Osteoblast (primary cell): ENCODE measurements around the gene KCNIP3. TPM values are rescaled to one million over a fixed set of nuclear protein-coding genes. Genes with fewer than 3 reads are reported as not detected.
"Not testable (repeated sequence)": the region's sequence is repeated elsewhere in the genome, so short reads cannot be mapped to it uniquely, and the experiment has no call there.

Experiments used
- DNase-seq: peaks from one replicate; pipeline ENCODE4 v3.0.0; 2011; ENCODE audit warnings: low spot score, mixed read lengths; ENCODE audit not compliant: insufficient read length; ENCODE audit errors: missing footprints
- H2AFZ ChIP-seq: 2 replicates; pipeline ENCODE4 v1.6.0; 2011; ENCODE audit warnings: mild to moderate bottlenecking, low read length
- H3K27ac ChIP-seq: 2 replicates; pipeline ENCODE4 v1.5.1; 2011; ENCODE audit warnings: mild to moderate bottlenecking, low read depth, low read length, moderate library complexity
- H3K27me3 ChIP-seq: 2 replicates; pipeline ENCODE4 v1.6.0; 2012; ENCODE audit warnings: mild to moderate bottlenecking, control low read depth, inconsistent platforms, low read length, moderate library complexity; ENCODE audit not compliant: insufficient read depth
- H3K36me3 ChIP-seq: 2 replicates; pipeline ENCODE4 v1.5.1; 2011; ENCODE audit warnings: mild to moderate bottlenecking, low read length, control low read depth, moderate library complexity; ENCODE audit not compliant: insufficient read depth
- H3K4me1 ChIP-seq: 2 replicates; pipeline ENCODE4 v1.5.1; 2011; ENCODE audit warnings: mild to moderate bottlenecking, low read length, control low read depth, moderate library complexity; ENCODE audit not compliant: insufficient read depth
- H3K4me2 ChIP-seq: 2 replicates; pipeline ENCODE4 v1.6.0; 2011; ENCODE audit warnings: mild to moderate bottlenecking, low read length; ENCODE audit not compliant: insufficient read depth
- H3K4me3 ChIP-seq: fragments of 200-600 bp; sonication (generic); 3 replicates; pipeline ENCODE4 v1.5.1; 2012; ENCODE audit warnings: mild to moderate bottlenecking, low read length, inconsistent platforms; ENCODE audit not compliant: insufficient read depth
- H3K79me2 ChIP-seq: 2 replicates; pipeline ENCODE4 v1.6.0; 2012; ENCODE audit warnings: mild to moderate bottlenecking, low read length, control low read depth, inconsistent platforms; ENCODE audit not compliant: insufficient read depth
- H3K9me3 ChIP-seq: 2 replicates; pipeline ENCODE4 v1.5.1; 2011; ENCODE audit warnings: low read depth, low read length, control low read depth
- H4K20me1 ChIP-seq: 2 replicates; pipeline ENCODE4 v1.6.0; 2012; ENCODE audit warnings: mild to moderate bottlenecking, low read length, control low read depth; ENCODE audit not compliant: insufficient read depth
- CTCF ChIP-seq: IDR thresholded peaks from 2 replicates; pipeline ENCODE4 v1.5.1; 2011; ENCODE audit warnings: mild to moderate bottlenecking, low read depth, low read length, moderate library complexity; ENCODE audit errors: extremely low read depth
- total RNA-seq: library from RNA; depleted of rRNA; stranded (reverse); fragments of >200 nt; gene quantifications from 2 replicates; pipeline ENCODE4 v1.2.3, GENCODE V29; 2012

Gene KCNIP3
- total RNA-seq, 1 donor = under 0.01 TPM

GRCh38 chr2:95377216-95378123 is 80.3 kb downstream of the KCNIP3 start:
- Histone ChIP-seq H3K27me3 (no peaks in the 10 kb centered on the region), H3K4me1 (no peaks in the 10 kb centered on the region), H3K9me3 (no peaks in the 10 kb centered on the region), H3K4me2 (no peak overlapping the region), H3K27ac (no peak overlapping the region), H3K79me2 (no peaks in the 10 kb centered on the region), H2AFZ (no peak overlapping the region), H3K36me3 (no peaks in the 10 kb centered on the region), H4K20me1 (no peaks in the 10 kb centered on the region), H3K4me3 (no peak overlapping the region)
- no peak for TF ChIP-seq CTCF
- DNase-seq = no peak

GRCh38 chr2:95378281-95378680 is 81.1 kb downstream of the KCNIP3 start:
- not testable (repeated sequence) for H3K79me2 ChIP-seq, H3K9me3 ChIP-seq, H4K20me1 ChIP-seq, H3K4me2 ChIP-seq, H3K36me3 ChIP-seq, H3K27ac ChIP-seq, H3K4me3 ChIP-seq, H2AFZ ChIP-seq, DNase-seq, H3K27me3 ChIP-seq, H3K4me1 ChIP-seq

GRCh38 chr2:95379371-95379831 is 82.3 kb downstream of the KCNIP3 start:
- Histone ChIP-seq H3K79me2 (no peaks in the 10 kb centered on the region), H3K4me2 (no peak overlapping the region), H3K27ac (no peak overlapping the region), H3K27me3 (no peaks in the 10 kb centered on the region), H4K20me1 (no peaks in the 10 kb centered on the region), H3K4me3 (no peak overlapping the region), H3K4me1 (no peaks in the 10 kb centered on the region), H2AFZ (no peak overlapping the region), H3K36me3 (no peaks in the 10 kb centered on the region), H3K9me3 (no peaks in the 10 kb centered on the region)
- DNase-seq = no peak
- peak; percentile 13 for TF ChIP-seq CTCF

- H3K9me3 ChIP-seq = no peaks in the 10 kb centered on the region
- H3K4me1 ChIP-seq = no peaks in the 10 kb centered on the region
- DNase-seq = no peak
- no peak overlapping the region for H2AFZ ChIP-seq
- no peaks in the 10 kb centered on the region for H3K79me2 ChIP-seq
- H3K27me3 ChIP-seq = no peaks in the 10 kb centered on the region
- TF ChIP-seq CTCF = no peak
- H3K4me2 ChIP-seq = no peak overlapping the region
- no peaks in the 10 kb centered on the region for H3K36me3 ChIP-seq
- H3K27ac ChIP-seq = no peak overlapping the region
- H3K4me3 ChIP-seq = no peak overlapping the region
- no peaks in the 10 kb centered on the region for H4K20me1 ChIP-seq
Observed at GRCh38 chr2:95380280-95380679, 83.1 kb downstream of the KCNIP3 start.
